Activated effector memory CD4-positive, alpha-beta T cell treated with anti-CD3 and anti-CD28 coated beads, Interleukin-2, amount 50 U/mL, for 16 hours (primary cell): ENCODE measurements around the gene OR1A1.
"Not testable (repeated sequence)": the region's sequence is repeated elsewhere in the genome, so short reads cannot be mapped to it uniquely, and the experiment has no call there.

Experiments used
- DNase-seq: peaks from one replicate; pipeline ENCODE4 v3.0.0-alpha.2; 2020

OR1A1 gene

GRCh38 chr17:3207367-3207766 lies at the start of gene OR1A1:
Gene OR1A1 (plus strand): TSS chr17:3207667. CDS start chr17:3215621, 7,954 bp downstream.
- no peak for DNase-seq

DNA sequence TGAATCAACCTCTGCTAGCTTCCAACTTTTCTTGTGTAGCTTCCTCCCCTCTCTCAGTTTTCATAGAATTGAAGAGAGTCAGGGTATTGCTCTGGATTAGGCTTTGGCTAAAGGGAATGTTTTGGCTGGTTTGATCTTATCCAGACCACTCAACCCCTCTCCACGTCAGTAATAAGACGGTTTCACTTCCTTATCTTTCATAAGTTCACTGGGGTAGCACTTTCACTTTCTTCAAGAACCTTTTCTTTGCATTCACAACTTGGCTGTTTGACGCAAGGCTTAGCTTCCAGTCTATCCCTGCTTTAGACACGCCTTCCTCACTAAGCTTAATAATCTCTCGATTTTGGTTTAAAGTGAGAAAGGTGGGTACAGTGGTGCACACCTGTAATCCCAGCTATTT lies 39.9 kb upstream of the OR1A1 start:
- DNase-seq = no peak

GRCh38 chr17:3189961-3190360 lies 17.5 kb upstream of the OR1A1 start:
- DNase-seq = no peak

- no peak for DNase-seq
Measured at GRCh38 chr17:3197219-3197618, 10.2 kb upstream of the OR1A1 start, which contains the start of gene OR1A2. Gene OR1A2 (plus strand): TSS chr17:3197519. CDS start chr17:3197519, 0 bp downstream.

- DNase-seq = no peak
Measured at GRCh38 chr17:3208484-3208883, 1.0 kb downstream of the OR1A1 start.

DNA sequence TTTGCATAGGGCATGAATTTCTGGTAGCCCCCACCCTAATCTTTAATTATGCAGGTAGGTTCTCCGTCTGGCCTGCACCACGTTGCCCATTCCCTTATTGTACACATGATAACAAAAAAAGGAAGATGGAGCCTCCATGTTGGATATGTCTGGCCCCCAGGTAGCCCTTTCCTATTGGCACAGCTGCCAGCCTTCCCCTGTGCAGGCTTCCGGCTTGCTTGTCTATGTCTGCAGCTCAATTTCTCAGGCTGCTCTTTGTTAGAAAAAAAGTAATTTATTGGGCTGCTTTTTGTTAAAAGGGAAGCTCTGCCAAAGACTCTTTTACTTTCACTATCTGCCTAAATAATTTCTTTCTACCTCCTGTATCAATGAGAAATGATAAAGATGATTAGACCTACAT lies 5.5 kb downstream of the OR1A1 start:
- no peak for DNase-seq

- no peak for DNase-seq
Measured at GRCh38 chr17:3213587-3213986, 6.1 kb downstream of the OR1A1 start.

- DNase-seq = not testable (repeated sequence)
Measured at GRCh38 chr17:3219978-3220377, 12.5 kb downstream of the OR1A1 start.

DNA sequence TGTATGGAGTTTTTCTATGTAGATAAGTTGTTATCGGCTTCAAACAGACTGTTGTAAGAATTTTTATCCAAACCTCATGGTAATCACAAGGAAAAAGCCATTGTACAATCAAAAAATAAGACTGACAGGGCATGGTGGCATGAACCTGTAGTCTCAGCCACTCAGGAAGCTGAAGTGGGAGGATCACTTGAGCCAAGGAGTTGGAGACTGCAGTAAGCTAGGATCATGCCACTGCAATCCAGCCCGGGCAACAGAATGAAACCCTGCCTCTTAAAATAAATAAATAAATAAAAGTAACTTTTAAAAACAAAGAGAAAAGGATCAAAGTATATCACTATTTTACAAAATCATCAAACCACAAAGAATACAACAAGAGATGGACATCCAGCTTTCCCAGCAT lies 14.4 kb downstream of the OR1A1 start:
- no peak for DNase-seq

DNA sequence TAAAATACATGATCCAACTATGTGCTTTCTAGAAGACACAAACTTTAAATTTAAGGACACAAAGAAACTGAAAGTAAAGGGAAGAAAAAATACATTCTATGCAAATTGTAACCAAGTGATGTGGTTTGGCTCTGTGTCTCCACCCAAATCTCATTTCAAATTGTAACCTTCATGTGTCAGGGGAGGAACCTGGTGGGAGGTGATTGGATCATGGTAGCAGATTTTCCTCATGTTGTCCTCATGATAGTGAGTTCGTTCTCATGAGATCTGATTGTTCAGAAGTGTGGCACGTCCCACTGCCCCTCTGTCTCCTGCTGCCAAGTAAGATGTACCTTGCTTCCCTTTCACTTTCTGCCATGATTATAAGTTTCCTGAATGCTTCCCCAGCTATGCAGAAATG lies 15.0 kb downstream of the OR1A1 start:
- DNase-seq = no peak

GRCh38 chr17:3224721-3225352 lies 17.4 kb downstream of the OR1A1 start:
- not testable (repeated sequence) for DNase-seq

- not testable (repeated sequence) for DNase-seq
Measured at GRCh38 chr17:3232300-3232699, 24.8 kb downstream of the OR1A1 start.

DNA sequence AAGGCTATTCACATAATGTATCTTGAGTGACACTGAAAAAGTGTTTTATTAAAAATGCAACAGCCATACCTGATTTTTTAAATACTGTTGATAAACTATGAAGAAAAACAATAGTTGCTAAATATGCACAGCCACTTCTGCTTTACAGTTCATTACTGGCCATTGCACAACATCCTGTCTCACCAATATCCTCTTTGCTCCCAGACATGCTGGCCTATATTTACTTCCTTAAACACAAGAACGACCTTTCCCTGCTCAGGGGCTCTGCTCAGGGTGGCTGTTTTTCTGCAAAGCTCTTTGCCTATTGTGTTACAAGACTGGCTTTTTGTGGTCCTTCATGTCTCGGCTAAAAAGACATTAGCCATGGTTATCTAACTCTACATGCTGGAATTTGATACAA lies 31.2 kb downstream of the OR1A1 start:
- not testable (repeated sequence) for DNase-seq

- DNase-seq = not testable (repeated sequence)
Measured at GRCh38 chr17:3241044-3241443, 33.6 kb downstream of the OR1A1 start.

GRCh38 chr17:3244841-3245240 lies 37.4 kb downstream of the OR1A1 start:
- DNase-seq = not testable (repeated sequence)

- DNase-seq = not testable (repeated sequence)
Measured at GRCh38 chr17:3249013-3249412, 41.5 kb downstream of the OR1A1 start.

DNA sequence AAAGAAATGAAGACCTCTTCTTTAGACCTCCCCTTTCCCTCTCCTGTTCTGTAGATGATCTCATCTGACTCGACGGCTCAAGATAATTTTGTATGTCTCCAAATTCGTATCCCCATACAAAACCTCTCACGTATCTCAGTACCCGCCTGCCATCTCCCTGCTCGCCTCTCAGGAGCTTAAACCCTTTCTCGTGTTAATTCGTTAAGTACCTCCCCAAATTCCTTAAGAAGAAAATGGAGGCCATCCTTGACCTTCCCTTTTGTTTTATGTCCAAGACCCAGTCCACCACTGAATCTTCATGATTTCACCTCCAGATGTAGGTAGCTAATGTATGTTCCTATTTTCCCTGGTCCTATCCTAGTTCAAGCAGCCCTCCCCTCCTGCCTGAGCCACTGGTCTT lies 49.1 kb downstream of the OR1A1 start:
- DNase-seq = no peak

- DNase-seq = no peak
Measured at GRCh38 chr17:3260163-3260562, 52.7 kb downstream of the OR1A1 start.

GRCh38 chr17:3260600-3260999 lies 53.1 kb downstream of the OR1A1 start:
- DNase-seq = no peak
